Medulla oblongata (tissue), 1 donor: ENCODE data around the gene JOSD1.

Source experiments
- DNase-seq: peaks from one replicate; pipeline ENCODE4 v3.0.0-alpha.2; 2015; ENCODE audit errors: extremely low spot score

The JOSD1 gene

GRCh38 chr22:38733329-38733723 is 32.6 kb upstream of the JOSD1 start:
- DNase-seq, result peak; percentile 47

DNA sequence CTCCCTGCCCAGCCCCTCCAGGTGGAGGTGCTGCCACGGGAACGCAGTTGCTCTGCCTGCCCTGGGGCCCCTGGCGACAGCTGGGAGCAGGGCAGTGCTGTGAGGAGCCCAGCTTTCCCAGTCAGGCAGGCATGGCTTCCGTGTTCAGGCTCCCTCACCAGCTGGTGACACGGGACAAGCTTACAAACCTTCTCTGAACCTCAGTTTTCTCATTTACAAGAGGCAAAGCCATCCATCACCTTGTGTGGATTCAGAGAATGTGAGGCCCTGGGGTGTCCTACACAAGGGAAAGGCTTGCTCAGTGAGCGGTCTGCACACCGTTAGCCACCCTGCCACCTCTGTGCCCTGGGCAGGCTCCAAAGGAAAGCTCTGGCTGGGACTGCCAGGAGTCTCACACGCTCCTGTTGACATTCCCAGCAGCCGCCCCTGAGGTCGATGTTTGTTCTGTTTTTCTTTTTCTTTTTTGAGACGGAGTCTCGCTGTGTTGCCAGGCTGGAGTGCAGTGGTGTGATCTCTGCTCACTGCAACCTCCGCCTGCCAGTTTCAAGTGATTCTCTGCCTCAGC is 31.6 kb upstream of the JOSD1 start:
- peak; percentile 50 for DNase-seq

GRCh38 chr22:38731703-38732161 is 31.0 kb upstream of the JOSD1 start:
- DNase-seq, result no peak

GRCh38 chr22:38730411-38730871 is 29.7 kb upstream of the JOSD1 start:
- no peak for DNase-seq

- DNase-seq, result no peak
These were observed 29.2 kb upstream of the JOSD1 start for GRCh38 chr22:38729946-38730345.

GRCh38 chr22:38728871-38729796 is 28.4 kb upstream of the JOSD1 start:
- DNase-seq, result no peak

- no peak for DNase-seq
These were observed 27.0 kb upstream of the JOSD1 start for GRCh38 chr22:38727530-38728451.

DNA sequence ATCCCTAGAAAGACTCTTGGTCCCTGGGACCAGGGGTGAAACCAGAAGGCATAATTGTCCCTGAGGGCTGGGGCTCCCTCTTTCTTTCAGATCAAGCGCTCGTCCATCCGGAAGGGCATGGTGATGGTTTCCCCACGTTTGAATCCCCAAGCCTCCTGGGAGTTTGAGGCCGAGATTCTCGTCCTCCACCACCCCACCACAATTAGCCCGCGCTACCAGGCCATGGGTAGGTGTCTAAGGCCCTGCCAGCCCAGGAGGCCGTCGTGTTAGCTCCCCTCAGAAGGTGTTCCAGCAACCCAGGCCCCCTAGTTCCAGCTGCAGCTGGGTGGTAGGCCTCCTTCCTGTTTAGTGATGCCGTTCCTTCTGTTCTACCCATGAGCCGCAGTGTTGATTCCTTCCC is 26.4 kb upstream of the JOSD1 start:
- no peak for DNase-seq

DNA sequence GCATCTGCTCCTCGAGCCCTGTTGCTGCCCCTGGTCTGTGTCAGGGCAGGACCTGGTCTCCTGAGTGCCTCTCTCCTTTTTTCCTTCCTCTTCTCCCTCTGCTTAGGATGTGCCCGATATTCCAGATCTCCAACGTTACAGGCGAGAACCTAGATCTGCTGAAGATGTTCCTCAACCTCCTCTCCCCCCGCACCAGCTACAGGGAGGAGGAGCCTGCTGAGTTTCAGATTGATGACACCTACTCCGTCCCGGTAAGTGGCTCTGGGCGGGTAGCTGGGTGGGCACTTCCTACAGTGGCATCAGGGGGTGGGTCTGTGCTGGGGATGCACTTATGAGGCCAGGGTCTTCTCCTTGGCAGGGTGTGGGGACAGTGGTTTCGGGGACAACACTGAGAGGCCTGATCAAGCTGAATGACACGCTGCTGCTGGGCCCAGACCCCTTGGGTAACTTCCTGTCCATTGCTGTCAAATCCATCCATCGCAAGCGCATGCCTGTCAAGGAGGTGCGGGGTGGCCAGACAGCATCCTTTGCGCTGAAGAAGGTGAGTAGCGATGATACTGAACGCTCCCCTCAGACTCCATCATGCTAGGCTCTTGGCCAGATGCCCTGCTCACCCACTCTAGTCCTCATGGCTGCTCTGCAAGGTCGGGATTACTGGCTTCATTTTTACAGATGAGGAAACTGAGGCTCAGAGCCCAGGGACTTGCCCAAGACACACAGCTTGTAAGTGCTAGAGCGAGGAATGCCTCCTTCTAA is 25.3 kb upstream of the JOSD1 start:
- DNase-seq, result no peak

- DNase-seq, result peak; percentile 84
These were observed 24.3 kb upstream of the JOSD1 start for GRCh38 chr22:38724926-38725571.

- DNase-seq, result no peak
These were observed 23.4 kb upstream of the JOSD1 start for GRCh38 chr22:38724176-38724575.

GRCh38 chr22:38721551-38721950 is 20.8 kb upstream of the JOSD1 start:
- no peak for DNase-seq

DNA sequence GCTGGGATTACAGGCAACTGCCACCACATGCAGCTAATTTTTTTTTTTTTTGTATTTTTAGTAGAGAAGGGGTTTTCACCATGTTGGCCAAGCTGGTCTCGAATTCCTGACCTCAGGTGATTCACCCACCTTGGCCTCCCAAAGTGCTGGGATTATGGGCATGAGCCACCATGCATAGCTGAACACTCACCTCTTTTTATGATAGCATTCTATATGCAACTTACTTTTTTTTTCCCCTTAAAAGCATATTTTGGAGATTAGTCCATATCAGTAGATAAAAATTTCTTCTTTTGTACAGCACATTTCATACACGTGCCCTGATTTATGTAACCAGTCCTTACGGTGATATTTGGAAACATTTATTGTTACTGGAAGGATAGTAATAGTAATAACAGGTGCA is 19.6 kb upstream of the JOSD1 start:
- no peak for DNase-seq

GRCh38 chr22:38719196-38719595 is 18.5 kb upstream of the JOSD1 start:
- no peak for DNase-seq

DNA sequence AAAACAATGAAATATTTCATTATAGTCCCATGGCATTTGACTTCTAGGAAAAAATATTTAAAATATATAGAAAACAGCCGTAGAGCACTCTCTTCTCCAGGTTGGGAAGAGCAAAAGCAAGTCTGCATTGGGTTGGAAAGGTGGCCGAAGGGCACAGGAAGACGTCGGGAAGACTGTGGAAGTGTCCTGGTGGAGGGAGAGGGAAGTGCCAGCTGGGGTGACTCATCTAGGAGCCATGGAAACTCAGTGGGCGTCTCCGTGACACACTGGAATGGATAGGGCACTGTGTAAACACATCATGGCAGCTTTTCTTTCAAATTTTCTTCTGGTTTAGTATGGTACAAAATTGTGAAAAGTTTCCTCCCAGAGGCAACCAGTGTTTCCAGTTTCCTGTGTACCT is 17.7 kb upstream of the JOSD1 start:
- DNase-seq, result peak; percentile 47

- DNase-seq, result no peak
These were observed 16.5 kb upstream of the JOSD1 start for GRCh38 chr22:38717244-38717643.

GRCh38 chr22:38716826-38717225 is 16.1 kb upstream of the JOSD1 start:
- no peak for DNase-seq

GRCh38 chr22:38716271-38716670 is 15.5 kb upstream of the JOSD1 start:
- no peak for DNase-seq

- no peak for DNase-seq
These were observed 15.1 kb upstream of the JOSD1 start for GRCh38 chr22:38715852-38716251.

DNA sequence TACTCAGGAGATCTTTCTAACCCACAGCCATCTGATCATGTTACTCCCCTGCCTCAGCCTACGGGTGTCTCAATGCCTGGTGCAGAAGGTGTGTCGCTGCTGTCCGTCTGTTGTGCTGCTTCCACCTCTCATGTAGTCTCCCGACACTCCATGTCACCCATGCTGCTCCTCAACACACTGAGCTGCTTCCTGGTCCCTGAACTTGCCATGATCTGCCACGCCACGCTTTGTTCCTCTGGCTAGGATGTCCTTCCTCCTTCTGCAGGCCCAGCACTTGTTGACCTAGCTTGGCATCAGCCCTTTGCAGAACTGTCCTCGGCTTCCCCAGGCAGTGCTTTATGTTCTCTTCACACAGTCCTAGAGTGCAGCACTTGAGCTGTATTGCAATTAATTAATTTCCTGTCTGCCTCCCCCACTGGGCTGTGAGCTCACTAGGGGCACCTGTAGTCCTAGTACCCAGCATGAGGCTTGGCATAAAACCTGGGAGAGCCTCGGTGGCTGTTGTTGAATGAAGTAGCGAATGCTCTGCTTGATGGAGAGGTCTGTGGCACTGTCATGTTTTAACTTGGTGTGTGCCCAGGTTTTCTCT is 14.5 kb upstream of the JOSD1 start:
- no peak for DNase-seq
